Measurements from ENCODE around the gene SKI.
A peak's percentile ranks its signal among the peaks of the same experiment; 100 is the strongest.

Gene SKI

DNA sequence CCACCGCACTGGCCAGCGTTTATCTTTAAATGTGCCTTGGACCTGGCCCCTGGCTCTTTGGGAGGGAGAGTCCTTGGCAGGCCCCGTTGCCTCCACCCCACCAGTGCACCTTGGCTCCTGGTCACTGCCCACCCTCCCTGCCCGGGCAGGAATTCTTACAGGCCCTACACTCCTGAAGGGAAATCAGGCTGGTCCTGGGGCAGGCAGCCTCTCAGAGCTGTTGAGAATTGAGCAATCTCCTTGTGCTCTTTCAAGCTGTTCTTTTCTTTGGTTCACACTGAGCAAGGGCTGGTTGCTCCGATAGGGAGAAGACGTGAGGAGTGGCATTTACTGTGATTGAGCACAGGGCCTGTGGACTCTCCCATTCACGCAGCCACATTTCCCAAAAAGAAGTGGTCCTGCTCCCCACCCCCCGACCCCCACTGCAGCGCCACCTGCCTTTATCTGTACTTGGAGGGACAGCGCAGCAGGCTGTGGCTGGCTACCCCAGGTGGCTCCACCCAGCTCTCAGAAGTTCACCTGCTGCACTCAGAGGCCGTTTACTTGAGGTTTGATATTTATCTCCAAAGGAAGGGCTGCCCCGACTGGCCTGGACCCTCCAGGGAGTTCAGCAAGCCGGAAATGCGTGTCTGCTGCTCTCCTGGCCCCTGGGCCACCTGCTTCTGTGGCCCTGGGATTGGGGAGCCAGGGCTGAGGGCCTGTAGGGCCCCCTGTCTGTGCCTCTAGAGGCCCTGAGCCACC is 47.8 kb downstream of the SKI start:
- DNase-seq (ENCODE audit: low read depth): no peak

DNA sequence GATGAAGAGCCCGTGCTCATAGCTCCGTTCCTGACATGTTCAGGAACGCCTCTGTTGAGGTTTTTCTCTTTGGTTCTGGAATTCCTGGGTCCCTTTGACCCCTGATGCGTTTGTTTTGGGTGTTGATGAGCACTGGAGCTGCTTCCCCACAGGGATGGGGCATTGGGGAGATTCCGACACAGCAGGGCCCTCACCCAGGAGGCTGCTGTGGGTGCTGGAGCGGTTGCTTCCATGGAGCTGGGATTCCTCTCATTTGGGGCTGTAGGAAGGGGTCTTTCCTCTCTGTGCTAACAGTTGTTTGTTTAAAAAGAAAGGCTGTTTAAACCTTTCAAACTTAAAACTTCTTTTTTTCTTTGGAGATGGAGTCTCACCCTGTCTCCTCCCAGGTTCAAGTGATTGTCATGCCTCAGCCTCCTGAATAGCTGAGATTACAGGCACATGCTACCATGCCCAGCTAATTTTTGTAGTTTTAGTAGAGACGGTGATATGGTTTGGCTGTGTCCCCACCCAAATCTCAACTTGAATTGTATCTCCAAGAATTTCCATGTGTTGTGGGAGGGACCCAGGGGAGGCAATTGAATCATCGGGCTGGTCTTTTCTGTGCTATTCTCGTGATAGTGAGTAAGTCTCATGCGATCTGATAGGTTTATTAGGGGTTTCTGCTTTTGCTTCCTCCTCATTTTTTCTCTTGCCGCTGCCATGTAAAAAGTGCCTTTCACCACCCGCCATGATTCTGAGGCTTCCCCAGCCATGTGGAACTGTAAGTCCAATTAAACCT is 48.9 kb downstream of the SKI start:
- no peak for DNase-seq (ENCODE audit: low read depth)

- DNase-seq (ENCODE audit: low read depth): no peak
These were observed 49.8 kb downstream of the SKI start for GRCh38 chr1:2277741-2278488.

DNA sequence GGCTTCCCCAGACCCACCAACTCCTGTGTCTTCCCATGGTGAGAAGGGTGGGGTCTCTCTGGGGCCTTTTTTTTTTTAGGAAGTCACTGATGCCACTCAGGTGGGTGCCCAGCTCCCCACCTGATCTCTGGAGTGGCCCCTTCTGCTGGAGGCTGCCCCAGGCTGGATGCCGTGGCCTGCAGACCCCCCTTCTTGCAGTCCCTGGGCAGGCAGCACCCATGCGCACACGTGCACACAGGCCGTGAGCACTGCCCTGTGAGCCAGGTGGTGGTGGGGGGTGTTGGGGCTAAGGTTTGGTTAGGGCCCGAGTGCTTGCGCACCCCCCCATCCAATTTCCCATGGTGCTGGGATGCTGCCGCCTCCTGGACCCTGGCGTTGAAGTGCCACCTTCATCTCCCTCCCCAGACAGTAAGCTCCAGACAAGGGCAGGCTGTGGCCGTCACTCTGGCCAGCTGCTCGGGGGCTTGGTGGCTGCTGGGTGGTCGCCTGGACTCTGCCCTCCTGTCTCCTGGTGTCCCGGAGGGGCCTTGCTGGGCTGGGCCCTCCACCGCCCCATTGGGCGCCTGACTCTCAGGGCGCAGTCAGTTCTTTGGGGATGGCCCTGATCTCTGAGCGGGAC is 50.6 kb downstream of the SKI start:
- no peak for DNase-seq (ENCODE audit: low read depth)

DNA sequence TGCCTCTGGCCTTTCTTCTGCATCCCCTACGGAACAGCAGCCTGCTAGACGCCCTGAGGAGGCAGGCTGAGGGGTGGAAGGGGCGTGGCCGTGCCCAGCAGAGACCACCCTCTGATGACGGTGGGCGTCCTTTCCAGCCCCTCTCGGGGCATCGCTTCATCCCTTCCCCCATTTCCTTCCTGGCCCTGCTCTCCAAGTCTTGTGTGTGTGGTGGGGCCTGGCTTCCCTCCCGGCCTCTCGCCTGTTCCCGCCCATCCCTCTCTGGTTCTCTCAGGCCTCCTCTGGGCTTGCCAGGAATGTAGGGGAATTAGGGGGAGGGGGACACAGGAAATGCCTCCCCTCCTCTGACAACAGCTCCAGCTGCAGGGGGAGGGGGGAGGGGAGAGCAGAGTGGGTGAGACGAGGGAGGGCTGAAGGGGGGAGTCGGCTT is 51.1 kb downstream of the SKI start:
- peak; percentile 49 for DNase-seq (ENCODE audit: low read depth)

GRCh38 chr1:2279817-2280216 is 51.7 kb downstream of the SKI start:
- no peak for DNase-seq (ENCODE audit: low read depth)

DNA sequence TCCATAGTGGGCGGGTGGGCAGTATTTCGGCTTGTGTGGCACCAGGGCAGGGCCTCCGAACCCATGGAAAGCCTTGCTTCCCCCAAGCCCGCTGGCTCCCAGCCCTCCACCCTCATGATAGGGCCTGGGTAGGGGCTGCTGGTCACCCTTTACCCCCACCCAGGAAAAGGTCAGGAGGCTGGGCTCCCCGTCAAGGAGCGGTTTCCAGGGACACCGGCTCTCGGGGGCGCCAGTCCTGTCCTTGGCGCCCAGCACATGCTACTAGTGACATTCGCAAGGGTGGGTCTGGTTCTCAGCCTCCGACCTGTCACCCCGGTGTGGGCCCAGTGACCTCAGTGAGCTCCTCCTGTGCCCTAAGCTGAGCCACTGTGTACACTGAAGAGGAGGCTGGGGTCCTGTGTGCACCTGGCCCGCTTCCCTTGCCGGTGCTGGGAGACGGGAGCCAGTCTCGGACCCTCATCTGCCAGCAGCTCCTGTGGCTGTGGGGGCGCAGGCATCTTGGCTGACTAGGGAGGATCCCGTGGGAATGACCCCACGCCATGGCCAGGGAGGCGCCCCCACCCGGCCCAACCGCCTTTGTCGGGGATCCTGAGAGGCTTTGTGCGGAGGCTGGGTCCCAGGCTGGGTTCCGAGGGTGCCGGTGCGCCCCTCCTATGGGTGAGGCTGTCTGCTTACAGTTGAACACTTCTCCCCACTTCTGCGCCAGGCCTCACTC is 54.6 kb downstream of the SKI start:
- no peak for DNase-seq (ENCODE audit: low read depth)

GRCh38 chr1:2283371-2283990 is 55.4 kb downstream of the SKI start:
- DNase-seq (ENCODE audit: low read depth): no peak

DNA sequence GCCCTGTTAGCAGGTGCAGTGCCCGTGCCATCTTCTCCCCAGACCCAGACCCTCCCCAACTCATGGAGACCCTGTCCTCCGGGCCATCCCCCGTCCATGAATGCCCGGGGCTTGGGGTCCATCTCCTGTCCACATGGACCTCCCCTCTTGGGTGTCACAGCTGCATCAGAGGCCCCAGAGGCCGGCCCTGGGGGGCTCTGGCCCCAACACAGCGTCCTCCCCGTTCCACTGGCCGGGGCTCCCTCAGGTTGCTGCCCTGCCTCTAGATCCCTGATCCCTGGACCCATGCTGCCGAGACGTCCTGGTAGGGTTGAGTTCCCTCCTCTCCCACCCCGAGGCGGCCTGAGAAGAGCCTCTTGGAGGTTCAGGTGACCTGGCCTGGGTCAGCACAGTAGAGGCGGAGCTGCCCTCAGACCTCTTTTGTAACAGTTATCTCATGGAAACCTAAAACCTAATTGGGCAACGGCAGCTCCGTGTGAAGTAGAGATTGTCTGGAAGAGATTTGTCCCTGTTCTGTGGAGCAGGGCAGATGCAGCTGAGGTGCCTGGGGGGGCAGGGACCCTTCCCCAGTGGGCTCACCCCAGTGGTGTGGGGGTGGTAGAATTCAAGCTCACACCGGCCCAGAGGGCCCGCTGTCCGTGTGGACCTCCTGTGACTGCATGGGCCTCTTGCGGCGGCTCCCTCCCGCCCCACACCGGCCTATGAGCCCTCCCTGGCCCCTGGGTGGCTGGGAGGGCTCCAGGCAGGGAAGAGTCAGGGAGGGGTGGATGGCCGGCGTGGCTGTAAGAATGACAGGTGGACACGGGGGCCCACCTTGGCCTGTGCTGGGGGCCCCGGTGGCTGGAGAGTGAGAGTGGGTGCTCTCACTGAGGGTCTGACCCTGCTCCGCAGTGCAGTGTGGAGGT is 56.1 kb downstream of the SKI start:
- DNase-seq (ENCODE audit: low read depth): no peak

- DNase-seq (ENCODE audit: low read depth): no peak
These were observed 56.8 kb downstream of the SKI start for GRCh38 chr1:2284932-2285331.

GRCh38 chr1:2286923-2287322 is 58.8 kb downstream of the SKI start:
- no peak for DNase-seq (ENCODE audit: low read depth)

DNA sequence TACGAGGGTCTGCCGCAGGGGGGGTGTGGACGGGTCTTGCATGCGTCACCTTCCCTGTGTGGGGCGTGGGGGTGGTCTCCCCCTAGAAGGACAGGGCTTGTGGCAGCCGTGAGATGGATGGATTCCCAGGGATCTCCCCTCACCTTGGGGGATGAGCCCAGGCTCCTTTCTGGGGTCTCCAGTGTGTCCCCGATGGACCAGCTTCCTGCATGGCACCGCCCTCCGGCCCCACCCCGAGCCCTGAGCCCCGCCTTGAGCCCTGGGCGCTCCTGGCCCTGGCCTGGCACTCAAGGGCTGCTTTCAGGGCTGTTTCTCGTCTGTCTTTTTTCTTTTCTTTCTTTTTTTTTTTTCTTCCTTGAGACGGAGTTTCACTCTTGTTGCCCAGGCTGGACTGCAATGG is 59.5 kb downstream of the SKI start:
- no peak for DNase-seq (ENCODE audit: low read depth)

DNA sequence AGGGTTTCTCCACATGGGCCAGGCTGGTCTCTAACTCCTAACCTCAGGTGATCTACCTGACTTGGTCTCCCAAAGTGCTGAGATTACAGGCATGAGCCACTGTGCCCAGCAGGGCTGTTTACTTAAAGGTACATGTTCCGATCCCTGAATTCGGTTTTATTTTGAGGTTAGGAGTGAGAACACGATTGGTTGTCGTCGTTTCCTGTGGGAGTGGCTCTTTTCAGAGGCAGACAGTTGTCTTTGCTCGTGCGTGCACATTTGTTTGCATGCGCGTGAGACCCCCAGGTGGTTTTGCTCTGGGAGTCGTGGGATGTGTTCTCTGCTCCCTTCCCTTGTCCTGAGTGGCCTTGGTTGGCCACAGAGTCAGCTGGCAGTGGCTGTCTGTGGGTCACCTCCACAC is 60.2 kb downstream of the SKI start:
- DNase-seq (ENCODE audit: low read depth): no peak

DNA sequence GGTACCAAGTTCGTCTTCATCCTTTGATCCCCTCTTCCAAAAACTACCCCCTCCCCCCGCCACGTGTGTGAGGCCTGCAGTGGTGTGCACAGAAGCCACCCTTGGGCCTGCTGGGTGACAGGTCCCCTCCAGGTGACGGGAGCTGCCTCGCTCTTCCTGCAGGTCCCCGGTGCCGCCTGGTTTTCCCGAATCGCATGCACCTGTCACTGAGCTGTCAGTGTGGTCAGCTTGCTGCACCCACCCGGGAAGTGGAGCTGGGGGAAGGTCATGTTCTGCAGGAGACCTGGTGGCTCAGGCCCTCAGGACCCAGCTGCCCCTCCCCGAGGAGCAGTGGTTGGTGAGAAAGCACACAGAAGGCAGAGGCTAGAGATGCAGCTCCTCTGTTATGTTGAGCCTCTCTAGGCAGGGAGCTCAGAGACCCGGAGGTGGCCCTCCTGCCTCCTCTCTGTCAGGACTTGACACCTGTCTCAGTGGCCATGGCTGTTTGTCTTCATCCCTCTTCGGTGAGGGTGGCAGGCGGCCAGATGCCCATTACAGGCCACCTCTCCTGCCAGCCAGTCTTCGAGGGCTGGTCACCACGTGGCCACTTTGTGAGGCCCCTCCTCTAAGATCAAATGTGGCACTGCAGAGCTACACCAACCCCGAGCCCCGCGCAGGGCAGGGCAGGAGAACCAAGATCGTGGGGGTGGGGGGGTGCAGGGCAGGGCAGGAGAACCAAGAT is 60.9 kb downstream of the SKI start:
- DNase-seq (ENCODE audit: low read depth): no peak

DNA sequence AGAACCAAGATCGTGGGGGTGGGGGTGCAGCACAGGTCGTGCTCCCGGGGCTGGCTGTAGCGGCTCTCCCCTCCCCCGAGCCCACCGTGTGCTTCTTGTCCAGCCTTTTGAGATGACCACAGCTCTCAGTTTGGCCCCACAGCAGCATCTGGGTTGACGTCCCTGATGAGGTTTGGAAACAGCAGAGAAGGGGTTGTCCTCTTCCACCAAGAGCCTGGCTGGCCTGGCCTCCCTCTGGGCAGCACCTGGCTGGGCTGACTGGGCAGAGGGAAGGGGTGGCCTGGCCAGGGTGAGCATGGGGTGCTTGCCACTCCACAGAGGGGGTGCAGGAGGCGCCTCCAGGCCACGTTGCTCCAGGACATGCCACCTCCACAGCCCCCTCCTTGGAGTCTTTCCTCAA is 61.5 kb downstream of the SKI start:
- DNase-seq (ENCODE audit: low read depth): no peak

DNA sequence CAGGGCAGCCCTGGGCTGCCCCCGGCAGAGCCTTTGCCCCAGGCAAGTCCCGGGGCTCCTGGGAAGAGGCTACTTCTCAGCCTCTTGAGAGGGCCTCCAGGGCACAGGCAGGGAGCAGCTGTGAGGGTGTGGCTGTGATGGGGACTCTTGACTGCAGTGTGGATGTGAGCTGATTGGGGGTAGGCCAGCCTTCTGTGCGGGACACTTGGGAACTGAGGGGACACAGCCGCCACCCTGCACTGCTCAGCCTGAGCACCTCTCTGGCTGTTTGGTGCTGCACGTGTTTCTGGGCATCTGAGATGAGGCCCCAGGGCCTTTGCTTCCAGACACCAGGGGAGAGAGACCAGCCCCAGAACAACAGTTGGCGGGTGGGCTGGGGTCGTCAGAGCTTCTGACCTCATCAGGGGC is 62.1 kb downstream of the SKI start:
- DNase-seq (ENCODE audit: low read depth): no peak

GRCh38 chr1:2290595-2291510 is 62.7 kb downstream of the SKI start:
- peak; percentile 84 for DNase-seq (ENCODE audit: low read depth)

DNA sequence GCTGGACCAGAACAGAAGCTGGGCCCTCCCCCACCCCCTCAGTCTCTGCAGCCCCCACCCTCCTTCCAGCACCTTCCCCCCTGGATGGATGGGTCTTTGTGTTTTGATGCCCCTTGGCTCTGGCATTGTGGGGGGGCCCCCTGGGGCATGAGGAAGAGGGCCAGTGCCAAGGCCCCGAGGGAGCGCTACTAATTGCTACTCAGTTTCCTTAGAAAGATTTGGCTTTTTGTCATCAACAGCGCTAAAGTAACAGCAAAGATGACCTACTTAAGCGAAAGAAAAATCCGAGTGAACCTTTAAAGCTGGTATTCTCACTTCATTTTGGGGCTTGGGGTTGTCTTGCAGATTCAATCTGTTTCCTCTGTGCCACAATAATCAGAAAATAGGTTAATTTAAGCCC is 63.5 kb downstream of the SKI start:
- DNase-seq (ENCODE audit: low read depth): no peak
